MCF 10A (cell line): Measurements from ENCODE around the gene TMEM167A. TPM values are rescaled to one million over a fixed set of nuclear protein-coding genes. Genes with fewer than 3 reads are reported as not detected.

ENCODE experiments used
- BruUV-seq: library from RNA; stranded (reverse); fragments of 400-500 nt; replicated peaks from 2 replicates; lab custom pipeline; 2021; lab: Mats Ljungman, UMichigan
- CTCF ChIA-PET: fragments of 300-600 bp; sonication (Branson Sonifier 250); formaldehyde crosslinking; extraction: SDS; loops from one replicate; lab custom pipeline; 2021; ENCODE audit warnings: antibody characterized with exemption, inconsistent platforms; lab: Yijun Ruan, JAX
- POLR2A ChIA-PET: fragments of 300-600, 350-650 bp; sonication (Branson Sonifier 250); formaldehyde crosslinking; extraction: SDS; loops from one replicate; lab custom pipeline; 2020; ENCODE audit warnings: antibody characterized with exemption, inconsistent platforms; lab: Yijun Ruan, JAX
- DNase-seq: peaks from one replicate; pipeline ENCODE4 v3.0.0-alpha.2; 2018; ENCODE audit not compliant: unreplicated experiment
- H3K27ac Mint-ChIP-seq: one replicate; pipeline ENCODE4 v1.8.0; 2022; ENCODE audit warnings: mild to moderate bottlenecking, low read depth, mixed read lengths; ENCODE audit not compliant: unreplicated experiment
- H3K27me3 Mint-ChIP-seq: one replicate; pipeline ENCODE4 v1.8.0; 2022; ENCODE audit warnings: mixed read lengths; ENCODE audit not compliant: insufficient read depth, unreplicated experiment
- H3K36me3 Mint-ChIP-seq: one replicate; pipeline ENCODE4 v1.8.0; 2022; ENCODE audit warnings: mild to moderate bottlenecking, moderate library complexity, mixed read lengths; ENCODE audit not compliant: insufficient read depth, unreplicated experiment
- H3K4me1 Mint-ChIP-seq: one replicate; pipeline ENCODE4 v1.8.0; 2022; ENCODE audit warnings: mixed read lengths; ENCODE audit not compliant: insufficient read depth, unreplicated experiment
- H3K4me3 Mint-ChIP-seq: one replicate; pipeline ENCODE4 v1.8.0; 2022; ENCODE audit warnings: mild to moderate bottlenecking, moderate library complexity, mixed read lengths; ENCODE audit not compliant: unreplicated experiment
- H3K9me3 Mint-ChIP-seq: one replicate; pipeline ENCODE4 v1.8.0; 2022; ENCODE audit warnings: mixed read lengths; ENCODE audit not compliant: unreplicated experiment
- CTCF ChIP-seq: fragments of 200-600 bp; IDR thresholded peaks from one replicate; pipeline ENCODE4 v1.8.0; 2022; ENCODE audit warnings: antibody characterized with exemption, mild to moderate bottlenecking; ENCODE audit not compliant: unreplicated experiment
- intact Hi-C: fragments of 100-400 bp; cut with micrococcal nuclease; formaldehyde crosslinking; loops from 2 replicates; pipeline ENCODE4 v1.14.1; 2022
- total RNA-seq: library from RNA; stranded (reverse); gene quantifications from 2 replicates; pipeline ENCODE4 v1.2.3, GENCODE V29; 2022

The TMEM167A gene
- total RNA-seq, 1 experiment from 2014 or later: 84.1 TPM

- no peak for TF ChIP-seq CTCF
- Mint-ChIP-seq H3K4me1 (no peaks in the 10 kb centered on the region), H3K36me3 (peaks cover 5% of the 10 kb centered on the region), H3K9me3 (no peaks in the 10 kb centered on the region), H3K27me3 (no peaks in the 10 kb centered on the region), H3K27ac (no peak overlapping the region), H3K4me3 (no peak overlapping the region)
- intact Hi-C loops: no loop called here
- CTCF ChIA-PET: interaction anchor here (0.6 kb wide), 1 partner anchor 630 kb away, joined by 4 read pairs; no protein-coding TSS in a partner anchor
- no peak for DNase-seq
- no TSS peak for BruUV-seq
- POLR2A ChIA-PET: no interaction called here
Observed at GRCh38 chr5:83044926-83045325, 32.3 kb downstream of the TMEM167A start.

- intact Hi-C loops: no loop called here
- no peak for TF ChIP-seq CTCF
- no TSS peak for BruUV-seq
- H3K27me3 Mint-ChIP-seq: no peaks in the 10 kb centered on the region
- ChIA-PET POLR2A (no interaction called here), CTCF (interaction anchor here (0.6 to 0.7 kb wide), 2 partner anchors 8 to 1911 kb away, joined by 3 read pairs; no protein-coding TSS in a partner anchor)
- H3K36me3 Mint-ChIP-seq: no peaks in the 10 kb centered on the region
- no peak overlapping the region for H3K4me3 Mint-ChIP-seq
- no peak for DNase-seq
- H3K9me3 Mint-ChIP-seq: no peaks in the 10 kb centered on the region
- no peak overlapping the region for H3K27ac Mint-ChIP-seq
- no peaks in the 10 kb centered on the region for H3K4me1 Mint-ChIP-seq
Observed at GRCh38 chr5:83042507-83042906, 34.7 kb downstream of the TMEM167A start.

DNA sequence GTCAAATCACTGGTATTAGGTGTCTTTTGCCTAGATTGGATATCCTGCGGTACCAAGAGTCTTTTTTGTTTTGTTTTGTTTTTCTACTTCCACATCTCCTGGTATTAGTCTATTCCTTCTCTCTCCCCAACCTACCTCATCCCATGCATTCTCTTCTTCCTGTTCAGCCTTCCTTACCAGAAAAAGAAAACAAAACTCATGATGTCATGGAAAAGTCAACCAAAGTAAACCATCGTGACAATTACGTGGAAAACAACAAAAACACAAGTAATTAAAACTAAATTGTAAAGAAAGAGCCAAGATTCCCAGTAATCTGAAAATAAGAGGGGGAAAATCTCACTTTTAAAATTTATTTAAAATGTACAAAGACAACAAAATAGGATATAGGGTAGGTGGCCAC lies 38.3 kb downstream of the TMEM167A start:
- Mint-ChIP-seq H3K36me3 (no peaks in the 10 kb centered on the region), H3K27me3 (no peaks in the 10 kb centered on the region), H3K9me3 (no peaks in the 10 kb centered on the region), H3K27ac (no peak overlapping the region), H3K4me3 (no peak overlapping the region), H3K4me1 (no peaks in the 10 kb centered on the region)
- CTCF ChIA-PET: no interaction called here
- DNase-seq: no peak
- intact Hi-C loops: no loop called here
- TF ChIP-seq CTCF: no peak
- BruUV-seq: no TSS peak
- POLR2A ChIA-PET: no interaction called here

DNA sequence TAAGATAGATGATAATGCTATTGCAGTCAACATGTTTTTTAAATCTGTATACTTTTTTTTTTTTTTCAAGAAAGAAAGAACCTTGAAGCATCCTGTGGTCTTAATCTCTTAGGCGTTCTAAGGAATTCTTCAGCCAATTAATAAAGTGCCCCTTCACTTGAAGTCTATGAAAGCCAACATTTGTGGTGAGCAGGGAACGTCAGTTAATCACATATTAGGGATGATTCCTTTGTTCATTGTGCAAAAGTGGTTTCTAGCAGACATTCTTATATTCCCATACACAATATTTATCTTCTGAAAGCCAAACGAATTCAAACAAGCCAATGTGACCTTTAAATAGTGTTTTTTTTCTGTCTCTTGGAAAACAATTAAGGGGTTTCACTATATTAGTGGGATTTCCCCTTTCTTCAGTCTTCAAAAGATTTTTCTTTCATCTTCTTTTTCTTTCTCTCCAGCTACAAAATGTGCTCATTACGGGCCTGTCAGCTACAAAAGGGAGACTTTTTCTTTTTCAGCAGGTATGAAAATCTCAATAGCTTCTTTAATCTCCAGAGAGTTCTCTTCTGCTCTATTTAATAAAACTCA lies 40.1 kb downstream of the TMEM167A start:
- no peak for DNase-seq
- H3K36me3 Mint-ChIP-seq: no peaks in the 10 kb centered on the region
- no peak overlapping the region for H3K4me3 Mint-ChIP-seq
- no peaks in the 10 kb centered on the region for H3K9me3 Mint-ChIP-seq
- TF ChIP-seq CTCF: no peak
- no peaks in the 10 kb centered on the region for H3K4me1 Mint-ChIP-seq
- intact Hi-C loops: no loop called here
- H3K27ac Mint-ChIP-seq: no peak overlapping the region
- POLR2A ChIA-PET: no interaction called here
- H3K27me3 Mint-ChIP-seq: no peaks in the 10 kb centered on the region
- CTCF ChIA-PET: no interaction called here
- BruUV-seq: no TSS peak
